CD1c-positive myeloid dendritic cell (primary cell): ENCODE measurements around the gene UNK.
"Not testable (repeated sequence)": the region's sequence is repeated elsewhere in the genome, so short reads cannot be mapped to it uniquely, and the experiment has no call there.

ENCODE experiments used
- DNase-seq: peaks from one replicate; pipeline ENCODE4 v3.0.0-alpha.2; 2016; ENCODE audit errors: extremely low spot score

The UNK gene

GRCh38 chr17:75799402-75799801, 14.8 kb downstream of the UNK start:
- DNase-seq = no peak

GRCh38 chr17:75803883-75804282, 19.3 kb downstream of the UNK start:
- DNase-seq = no peak

- no peak for DNase-seq
Observed at GRCh38 chr17:75806822-75807500, 22.4 kb downstream of the UNK start.

GRCh38 chr17:75807861-75808260, 23.3 kb downstream of the UNK start:
- DNase-seq = no peak

- DNase-seq = no peak
Observed at GRCh38 chr17:75808549-75808904, 23.9 kb downstream of the UNK start.

GRCh38 chr17:75808905-75809621, 24.5 kb downstream of the UNK start:
- DNase-seq = no peak

GRCh38 chr17:75809631-75810111, 25.1 kb downstream of the UNK start:
- no peak for DNase-seq

- DNase-seq = no peak
Observed at GRCh38 chr17:75810216-75810615, 25.6 kb downstream of the UNK start.

- not testable (repeated sequence) for DNase-seq
Observed at GRCh38 chr17:75810756-75811155, 26.1 kb downstream of the UNK start.

- DNase-seq = no peak
Observed at GRCh38 chr17:75811174-75811573, 26.6 kb downstream of the UNK start.

- DNase-seq = no peak
Observed at GRCh38 chr17:75812096-75813013, 27.7 kb downstream of the UNK start.

- DNase-seq = no peak
Observed at GRCh38 chr17:75813081-75814020, 28.7 kb downstream of the UNK start.

GRCh38 chr17:75814021-75814395, 29.4 kb downstream of the UNK start:
- DNase-seq = no peak

- no peak for DNase-seq
Observed at GRCh38 chr17:75814900-75815373, 30.3 kb downstream of the UNK start.

GRCh38 chr17:75815399-75815798, 30.8 kb downstream of the UNK start:
- DNase-seq = no peak

- no peak for DNase-seq
Observed at GRCh38 chr17:75816693-75817092, 32.1 kb downstream of the UNK start.

- no peak for DNase-seq
Observed at GRCh38 chr17:75817571-75817970, 33.0 kb downstream of the UNK start.

- DNase-seq = no peak
Observed at GRCh38 chr17:75818326-75818885, 33.8 kb downstream of the UNK start.

GRCh38 chr17:75819116-75819515, 34.5 kb downstream of the UNK start:
- DNase-seq = no peak

- DNase-seq = no peak
Observed at GRCh38 chr17:75819678-75820077, 35.1 kb downstream of the UNK start.
